Panc1 (cell line): ENCODE data around the gene HS3ST5. TPM values are rescaled to one million over a fixed set of nuclear protein-coding genes. Genes with fewer than 3 reads are reported as not detected.

ENCODE experiments used
- ATAC-seq: fragments of 200-7000 bp; cut with Tn5 transposase; 2 replicates; pipeline ENCODE4 v1.9.1; 2020; ENCODE audit warnings: mild to moderate bottlenecking, moderate library complexity
- BruUV-seq: library from RNA; stranded (reverse); fragments of 400-500 nt; replicated peaks from 2 replicates; lab custom pipeline; 2021; lab: Mats Ljungman, UMichigan
- CTCF ChIA-PET: fragments of 300-600 bp; sonication (Branson Sonifier 250); formaldehyde crosslinking; loops from one replicate; lab custom pipeline; 2022; ENCODE audit warnings: antibody characterized with exemption; lab: Charles Lee
- POLR2A ChIA-PET: fragments of 300-600 bp; sonication (Branson Sonifier 250); formaldehyde crosslinking; loops from one replicate; lab custom pipeline; 2022; ENCODE audit warnings: antibody characterized with exemption; lab: Charles Lee
- DNase-seq: peaks from one replicate; pipeline ENCODE4 v3.0.0-alpha.2; 2010; ENCODE audit warnings: low read depth, low spot score
- H3K27ac ChIP-seq: 2 replicates; pipeline ENCODE4 v1.5.1; 2011; ENCODE audit warnings: mild to moderate bottlenecking, low read length, inconsistent platforms
- H3K27me3 ChIP-seq: fragments of 200-500 bp; sonication (Bioruptor generic); 2 replicates; pipeline ENCODE4 v1.6.0; 2014; ENCODE audit warnings: low read length, inconsistent platforms; ENCODE audit not compliant: control insufficient read depth, insufficient read depth
- H3K36me3 ChIP-seq: fragments of 200-500 bp; sonication (Bioruptor generic); 2 replicates; pipeline ENCODE4 v1.5.1; 2014; ENCODE audit warnings: inconsistent platforms, mild to moderate bottlenecking, low read length, moderate library complexity; ENCODE audit not compliant: control insufficient read depth, insufficient read depth
- H3K4me1 ChIP-seq: 2 replicates; pipeline ENCODE4 v1.5.1; 2011; ENCODE audit warnings: inconsistent platforms, mild to moderate bottlenecking, low read length, moderate library complexity; ENCODE audit not compliant: control insufficient read depth, insufficient read depth
- H3K4me3 ChIP-seq, 2 experiments: 2 replicates each; pipeline ENCODE4 v1.5.1; 2011 to 2012; ENCODE audit warnings: low read depth in 2 of 2, low read length in 2 of 2, mild to moderate bottlenecking in 2 of 2, inconsistent platforms in 1 of 2, moderate library complexity in 1 of 2
- H3K9me3 ChIP-seq: fragments of 200-500 bp; sonication (Bioruptor generic); 2 replicates; pipeline ENCODE4 v1.5.1; 2014; ENCODE audit warnings: low read depth, mild to moderate bottlenecking, inconsistent platforms, low read length, moderate library complexity; ENCODE audit not compliant: control insufficient read depth, insufficient read depth
- POLR2AphosphoS5 ChIP-seq: IDR thresholded peaks from 2 replicates; pipeline ENCODE4 v1.6.1; 2012; ENCODE audit warnings: mild to moderate bottlenecking, low read depth, low read length, moderate library complexity
- REST ChIP-seq, 2 experiments: IDR thresholded peaks; 2 replicates each; pipeline ENCODE4 v1.6.1; 2011 to 2012; ENCODE audit warnings: low read depth in 2 of 2, control low read depth in 1 of 2, low read length in 1 of 2, mild to moderate bottlenecking in 1 of 2, moderate library complexity in 1 of 2; ENCODE audit not compliant: insufficient read depth in 1 of 2
- SIN3A ChIP-seq: IDR thresholded peaks from 2 replicates; pipeline ENCODE4 v1.6.1; 2012; ENCODE audit warnings: low read depth, mild to moderate bottlenecking, low read length, moderate library complexity, borderline replicate concordance; ENCODE audit not compliant: insufficient read depth
- TCF7L2 ChIP-seq: IDR thresholded peaks from 2 replicates; pipeline ENCODE4 v1.6.1; 2011; ENCODE audit warnings: mild to moderate bottlenecking, low read depth, low read length, inconsistent platforms
- in situ Hi-C: cut with HindIII; loops from 2 replicates; pipeline ENCODE4 v1.10.0; 2016; ENCODE audit warnings: low sequenced_read_pairs, low pct_unique_long_range_greater_than_20kb
- intact Hi-C: fragments of 100-400 bp; cut with micrococcal nuclease; formaldehyde crosslinking; loops from one replicate; pipeline ENCODE4 v1.10.0; 2022; ENCODE audit not compliant: unreplicated experiment
- total RNA-seq: library from RNA; stranded (reverse); gene quantifications from one replicate; pipeline ENCODE4 v1.2.1, GENCODE V29; 2021; ENCODE audit not compliant: unreplicated experiment
- TF ChIP-seq, protein P1 (sequence below): fragments of 450-650 bp; IDR thresholded peaks from 2 replicates; pipeline ENCODE4 v1.5.1; 2017; ENCODE audit warnings: mild to moderate bottlenecking

The HS3ST5 gene
- total RNA-seq, 1 experiment from 2014 or later = 0.05 TPM

- POLR2A ChIA-PET = no interaction called here
- DNase-seq (no peak), ATAC-seq (no peak)
- in situ Hi-C loops = no loop called here
- intact Hi-C loops = no loop called here
- Histone ChIP-seq H3K27ac (no peak overlapping the region), H3K9me3 (no peaks in the 10 kb centered on the region), H3K27me3 (no peaks in the 10 kb centered on the region), H3K36me3 (no peaks in the 10 kb centered on the region), H3K4me1 (no peaks in the 10 kb centered on the region), H3K4me3 (no peak overlapping the region)
- BruUV-seq = no TSS peak
- CTCF ChIA-PET = no interaction called here
- TF ChIP-seq REST (IDR thresholded peaks at IDR 0.05; ENCODE audit: insufficient read depth in 1 of 2, low read depth in 2 of 2, low read length in 1 of 2) (no peak), TCF7L2 (no peak), POLR2AphosphoS5 (no peak), SIN3A (no peak)
- TF ChIP-seq, protein P1, sequence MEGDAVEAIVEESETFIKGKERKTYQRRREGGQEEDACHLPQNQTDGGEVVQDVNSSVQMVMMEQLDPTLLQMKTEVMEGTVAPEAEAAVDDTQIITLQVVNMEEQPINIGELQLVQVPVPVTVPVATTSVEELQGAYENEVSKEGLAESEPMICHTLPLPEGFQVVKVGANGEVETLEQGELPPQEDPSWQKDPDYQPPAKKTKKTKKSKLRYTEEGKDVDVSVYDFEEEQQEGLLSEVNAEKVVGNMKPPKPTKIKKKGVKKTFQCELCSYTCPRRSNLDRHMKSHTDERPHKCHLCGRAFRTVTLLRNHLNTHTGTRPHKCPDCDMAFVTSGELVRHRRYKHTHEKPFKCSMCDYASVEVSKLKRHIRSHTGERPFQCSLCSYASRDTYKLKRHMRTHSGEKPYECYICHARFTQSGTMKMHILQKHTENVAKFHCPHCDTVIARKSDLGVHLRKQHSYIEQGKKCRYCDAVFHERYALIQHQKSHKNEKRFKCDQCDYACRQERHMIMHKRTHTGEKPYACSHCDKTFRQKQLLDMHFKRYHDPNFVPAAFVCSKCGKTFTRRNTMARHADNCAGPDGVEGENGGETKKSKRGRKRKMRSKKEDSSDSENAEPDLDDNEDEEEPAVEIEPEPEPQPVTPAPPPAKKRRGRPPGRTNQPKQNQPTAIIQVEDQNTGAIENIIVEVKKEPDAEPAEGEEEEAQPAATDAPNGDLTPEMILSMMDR = no peak
These were observed 139.4 kb downstream of the HS3ST5 start for GRCh38 chr6:114203460-114203859.

GRCh38 chr6:114202389-114202788 is 140.4 kb downstream of the HS3ST5 start:
- in situ Hi-C loops = no loop called here

More at GRCh38 chr6:114202389-114202788, 140.4 kb downstream of the HS3ST5 start:
- CTCF ChIA-PET = no interaction called here
- no peak for DNase-seq
- Histone ChIP-seq H3K4me3 (no peak overlapping the region), H3K27me3 (no peaks in the 10 kb centered on the region), H3K9me3 (no peaks in the 10 kb centered on the region), H3K4me1 (no peaks in the 10 kb centered on the region), H3K36me3 (no peaks in the 10 kb centered on the region), H3K27ac (no peak overlapping the region)
- no TSS peak for BruUV-seq
- TF ChIP-seq SIN3A (no peak), REST (IDR thresholded peaks at IDR 0.05; ENCODE audit: insufficient read depth in 1 of 2, low read depth in 2 of 2, low read length in 1 of 2) (no peak), POLR2AphosphoS5 (no peak), TCF7L2 (no peak)
- TF ChIP-seq, protein P1 = no peak
- POLR2A ChIA-PET = no interaction called here
- intact Hi-C loops = no loop called here
- no peak for ATAC-seq
